GM10266 (cell line): ENCODE measurements around the gene OTUB1.

Source experiments
- DNase-seq: peaks from one replicate; pipeline ENCODE4 v3.0.0; 2012; ENCODE audit errors: extremely low spot score
- CTCF ChIP-seq: IDR thresholded peaks from 2 replicates; pipeline ENCODE4 v1.5.1; 2012; ENCODE audit warnings: mild to moderate bottlenecking, low read depth; ENCODE audit not compliant: control insufficient read depth, insufficient read depth; ENCODE audit errors: missing control alignments

OTUB1 gene

GRCh38 chr11:64019106-64020037 is 33.1 kb downstream of the OTUB1 start:
- no peak for TF ChIP-seq CTCF
- no peak for DNase-seq

- DNase-seq: no peak
- no peak for TF ChIP-seq CTCF
Observed at GRCh38 chr11:64020976-64021756, 34.9 kb downstream of the OTUB1 start.

- DNase-seq: no peak
- TF ChIP-seq CTCF: no peak
Observed at GRCh38 chr11:64021757-64022093, 35.5 kb downstream of the OTUB1 start.

GRCh38 chr11:64022125-64022784 is 36.0 kb downstream of the OTUB1 start:
- no peak for DNase-seq

GRCh38 chr11:64023712-64024710 is 37.8 kb downstream of the OTUB1 start:
- TF ChIP-seq CTCF: no peak
- DNase-seq: no peak

More at GRCh38 chr11:64022125-64022784, 36.0 kb downstream of the OTUB1 start:
- no peak for TF ChIP-seq CTCF

GRCh38 chr11:64025205-64025604 is 39.0 kb downstream of the OTUB1 start:
- no peak for DNase-seq
- TF ChIP-seq CTCF: no peak
